ENCODE results near the gene XCR1.

The XCR1 gene

GRCh38 chr3:46060551-46060950 is 33.3 kb upstream of the XCR1 start:
- TF ChIP-seq EZH2phosphoT487 (IDR thresholded peaks at IDR 0.05; ENCODE audit: borderline replicate concordance, low read length): no peak
- TF ChIP-seq CTCF (IDR thresholded peaks at IDR 0.05; ENCODE audit: low read depth, low read length, poor library complexity, severe bottlenecking): no peak
- H3K27me3 ChIP-seq (ENCODE audit: control insufficient read depth, low read length): peaks cover 22% of the 10 kb centered on the region
- no peaks in the 10 kb centered on the region for H4K20me1 ChIP-seq (ENCODE audit: control insufficient read depth, insufficient read depth, low read depth, low read length)
- H3K27ac ChIP-seq (ENCODE audit: low read depth, low read length): no peak overlapping the region
- H3K4me2 ChIP-seq (ENCODE audit: low read length): no peak overlapping the region
- H3K79me2 ChIP-seq (ENCODE audit: control insufficient read depth, low read length): no peaks in the 10 kb centered on the region
- H3K9me3 ChIP-seq (ENCODE audit: control insufficient read depth, insufficient read depth, low read length): no peaks in the 10 kb centered on the region
- no peak overlapping the region for H3K4me3 ChIP-seq (ENCODE audit: low read length)
- H3K4me1 ChIP-seq (ENCODE audit: control insufficient read depth, low read length): peaks cover 11% of the 10 kb centered on the region
- no peaks in the 10 kb centered on the region for H3K9me2 ChIP-seq (replicated peaks; ENCODE audit: control insufficient read depth, low read length)
- H3F3A ChIP-seq (ENCODE audit: control insufficient read depth, insufficient read depth): no peaks in the 10 kb centered on the region
- H3K36me3 ChIP-seq (ENCODE audit: control insufficient read depth, low read length): no peaks in the 10 kb centered on the region

DNA sequence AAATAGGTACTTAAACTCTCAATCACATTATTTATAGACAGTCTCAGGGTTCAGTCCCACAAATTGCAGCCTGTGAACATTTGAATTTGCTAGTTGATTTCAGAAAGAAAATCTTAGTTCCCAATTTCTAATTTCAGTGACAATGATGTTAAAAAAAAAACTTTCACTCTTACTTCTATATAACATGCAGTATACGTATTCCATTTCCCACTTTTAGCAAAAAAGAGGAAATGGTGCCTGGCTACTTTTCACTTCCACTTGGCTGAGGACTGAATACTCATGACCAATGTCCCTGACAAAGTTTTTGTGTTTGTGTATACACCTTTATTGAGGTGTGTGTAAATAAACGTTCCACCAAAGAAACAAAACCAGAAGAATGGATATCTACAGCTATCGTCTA is 32.1 kb upstream of the XCR1 start:
- Histone ChIP-seq H3K9me2 (replicated peaks; ENCODE audit: control insufficient read depth, low read length) (no peaks in the 10 kb centered on the region), H3K4me3 (ENCODE audit: low read length) (no peak overlapping the region), H3K79me2 (ENCODE audit: control insufficient read depth, low read length) (no peaks in the 10 kb centered on the region), H3K36me3 (ENCODE audit: control insufficient read depth, low read length) (no peaks in the 10 kb centered on the region), H3K4me1 (ENCODE audit: control insufficient read depth, low read length) (peaks cover 11% of the 10 kb centered on the region), H3K4me2 (ENCODE audit: low read length) (peak overlapping the region; percentile 19), H3K9me3 (ENCODE audit: control insufficient read depth, insufficient read depth, low read length) (no peaks in the 10 kb centered on the region), H4K20me1 (ENCODE audit: control insufficient read depth, insufficient read depth, low read depth, low read length) (no peaks in the 10 kb centered on the region), H3K27me3 (ENCODE audit: control insufficient read depth, low read length) (peaks cover 27% of the 10 kb centered on the region), H3K27ac (ENCODE audit: low read depth, low read length) (no peak overlapping the region), H3F3A (ENCODE audit: control insufficient read depth, insufficient read depth) (no peaks in the 10 kb centered on the region)
- no peak for TF ChIP-seq EZH2phosphoT487 (IDR thresholded peaks at IDR 0.05; ENCODE audit: borderline replicate concordance, low read length)
- no peak for TF ChIP-seq CTCF (IDR thresholded peaks at IDR 0.05; ENCODE audit: low read depth, low read length, poor library complexity, severe bottlenecking)

GRCh38 chr3:46058981-46059380 is 31.7 kb upstream of the XCR1 start:
- Histone ChIP-seq H3K9me2 (replicated peaks; ENCODE audit: control insufficient read depth, low read length) (no peaks in the 10 kb centered on the region), H3F3A (ENCODE audit: control insufficient read depth, insufficient read depth) (no peaks in the 10 kb centered on the region), H3K4me1 (ENCODE audit: control insufficient read depth, low read length) (peaks cover 11% of the 10 kb centered on the region), H4K20me1 (ENCODE audit: control insufficient read depth, insufficient read depth, low read depth, low read length) (no peaks in the 10 kb centered on the region), H3K79me2 (ENCODE audit: control insufficient read depth, low read length) (no peaks in the 10 kb centered on the region), H3K9me3 (ENCODE audit: control insufficient read depth, insufficient read depth, low read length) (no peaks in the 10 kb centered on the region), H3K4me2 (ENCODE audit: low read length) (peak overlapping the region; percentile 19), H3K4me3 (ENCODE audit: low read length) (no peak overlapping the region), H3K27ac (ENCODE audit: low read depth, low read length) (no peak overlapping the region), H3K27me3 (ENCODE audit: control insufficient read depth, low read length) (peaks cover 24% of the 10 kb centered on the region), H3K36me3 (ENCODE audit: control insufficient read depth, low read length) (no peaks in the 10 kb centered on the region)
- TF ChIP-seq CTCF (IDR thresholded peaks at IDR 0.05; ENCODE audit: low read depth, low read length, poor library complexity, severe bottlenecking): no peak
- TF ChIP-seq EZH2phosphoT487 (IDR thresholded peaks at IDR 0.05; ENCODE audit: borderline replicate concordance, low read length): no peak

DNA sequence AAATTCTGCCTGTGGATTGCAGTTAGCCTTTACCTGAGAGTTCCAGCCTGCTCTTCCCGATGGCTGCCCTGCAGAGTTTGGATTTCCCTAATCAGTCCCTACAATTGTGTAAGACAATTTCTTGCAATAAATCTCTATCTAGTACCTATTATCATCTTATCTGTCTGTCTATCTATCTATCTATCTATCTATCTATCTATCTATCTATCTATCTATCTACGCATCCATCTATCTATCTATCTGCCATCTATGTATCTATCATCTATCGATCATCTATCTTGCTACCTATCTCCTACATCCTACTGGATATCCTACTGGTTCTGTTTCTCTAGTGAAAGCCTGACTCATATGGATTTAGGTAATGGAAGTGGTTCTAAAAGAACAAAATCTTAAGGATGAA is 30.4 kb upstream of the XCR1 start:
- H4K20me1 ChIP-seq (ENCODE audit: control insufficient read depth, insufficient read depth, low read depth, low read length): no peaks in the 10 kb centered on the region
- no peaks in the 10 kb centered on the region for H3F3A ChIP-seq (ENCODE audit: control insufficient read depth, insufficient read depth)
- no peak overlapping the region for H3K4me3 ChIP-seq (ENCODE audit: low read length)
- H3K4me1 ChIP-seq (ENCODE audit: control insufficient read depth, low read length): peaks cover 11% of the 10 kb centered on the region
- H3K4me2 ChIP-seq (ENCODE audit: low read length): no peak overlapping the region
- H3K27ac ChIP-seq (ENCODE audit: low read depth, low read length): no peak overlapping the region
- no peaks in the 10 kb centered on the region for H3K9me3 ChIP-seq (ENCODE audit: control insufficient read depth, insufficient read depth, low read length)
- TF ChIP-seq CTCF (IDR thresholded peaks at IDR 0.05; ENCODE audit: low read depth, low read length, poor library complexity, severe bottlenecking): no peak
- TF ChIP-seq EZH2phosphoT487 (IDR thresholded peaks at IDR 0.05; ENCODE audit: borderline replicate concordance, low read length): no peak
- H3K36me3 ChIP-seq (ENCODE audit: control insufficient read depth, low read length): no peaks in the 10 kb centered on the region
- peaks cover 15% of the 10 kb centered on the region; the same call in 1 of the 2 replicates for H3K27me3 ChIP-seq (ENCODE audit: control insufficient read depth, low read length)
- H3K9me2 ChIP-seq (replicated peaks; ENCODE audit: control insufficient read depth, low read length): no peaks in the 10 kb centered on the region
- H3K79me2 ChIP-seq (ENCODE audit: control insufficient read depth, low read length): no peaks in the 10 kb centered on the region
